H1 (cell line): Measurements from ENCODE around the gene RRAS.

Source experiments
- CBX8 ChIP-seq: fragments of 300-800, 300-1000 bp; sonication (generic); IDR thresholded peaks from 2 replicates; pipeline ENCODE4 v1.7.1; 2016; ENCODE audit warnings: low read depth, low read length, borderline replicate concordance
- EP300 ChIP-seq, 2 experiments: IDR thresholded peaks; 1 replicate in 1 of 2; 2 replicates in 1 of 2; pipeline ENCODE4 v1.6.1; 2011 to 2012; ENCODE audit warnings: low read depth in 2 of 2, low read length in 2 of 2, mild to moderate bottlenecking in 2 of 2, borderline replicate concordance in 1 of 2, inconsistent platforms in 1 of 2, moderate library complexity in 1 of 2
- EZH2 ChIP-seq: fragments of 200-600 bp; sonication (generic); IDR thresholded peaks from 2 replicates; pipeline ENCODE4 v1.7.1; 2012; ENCODE audit warnings: low read depth, mild to moderate bottlenecking, moderate library complexity, low read length, inconsistent platforms; ENCODE audit not compliant: severe bottlenecking
- GABPA ChIP-seq: IDR thresholded peaks from 2 replicates; pipeline ENCODE4 v1.6.1; 2011; ENCODE audit warnings: mild to moderate bottlenecking, low read length, moderate library complexity, borderline replicate concordance; ENCODE audit not compliant: insufficient read depth
- GTF2F1 ChIP-seq: IDR thresholded peaks from 2 replicates; pipeline ENCODE4 v1.6.1; 2012; ENCODE audit warnings: low read depth, low read length, improper control_type of control experiment, borderline replicate concordance
- NRF1 ChIP-seq: IDR thresholded peaks from 2 replicates; pipeline ENCODE4 v1.6.1; 2011; ENCODE audit warnings: mild to moderate bottlenecking, low read depth, low read length, improper control_type of control experiment
- POLR2A ChIP-seq, 2 experiments: IDR thresholded peaks; 1 replicate in 1 of 2; 2 replicates in 1 of 2; pipeline ENCODE4 v1.6.1; 2011; ENCODE audit warnings: low read depth in 2 of 2, low read length in 2 of 2, mild to moderate bottlenecking in 2 of 2; ENCODE audit errors: control extremely low read depth in 1 of 2
- RBBP5 ChIP-seq: IDR thresholded peaks from 2 replicates; pipeline ENCODE4 v1.7.1; 2012; ENCODE audit warnings: low read depth, mild to moderate bottlenecking, inconsistent platforms, low read length, moderate library complexity, borderline replicate concordance
- SRF ChIP-seq: IDR thresholded peaks from 2 replicates; pipeline ENCODE4 v1.6.1; 2011; ENCODE audit warnings: mild to moderate bottlenecking, low read depth, low read length, moderate library complexity
- TAF1 ChIP-seq: IDR thresholded peaks from 2 replicates; pipeline ENCODE4 v1.6.1; 2011; ENCODE audit warnings: mild to moderate bottlenecking, low read depth, low read length
- TAF7 ChIP-seq: optimal IDR thresholded peaks from 2 replicates; pipeline ENCODE3; 2011; ENCODE audit warnings: low read depth, mild to moderate bottlenecking, inconsistent platforms, low read length, moderate library complexity, borderline replicate concordance
- YY1 ChIP-seq: IDR thresholded peaks from 2 replicates; pipeline ENCODE4 v1.6.1; 2011; ENCODE audit warnings: low read depth, mild to moderate bottlenecking, low read length
- TF ChIP-seq, protein P1 (sequence below), 3 experiments: IDR thresholded peaks; 1 replicate in 2 of 3; 2 replicates in 1 of 3; pipeline versions ENCODE4 v1.5.1 to v1.6.1; 2011; ENCODE audit warnings: low read length in 3 of 3, mild to moderate bottlenecking in 3 of 3, inconsistent platforms in 2 of 3, low read depth in 1 of 3, moderate library complexity in 1 of 3; ENCODE audit not compliant: insufficient read depth in 1 of 3; ENCODE audit errors: control extremely low read depth in 1 of 3

DNA sequence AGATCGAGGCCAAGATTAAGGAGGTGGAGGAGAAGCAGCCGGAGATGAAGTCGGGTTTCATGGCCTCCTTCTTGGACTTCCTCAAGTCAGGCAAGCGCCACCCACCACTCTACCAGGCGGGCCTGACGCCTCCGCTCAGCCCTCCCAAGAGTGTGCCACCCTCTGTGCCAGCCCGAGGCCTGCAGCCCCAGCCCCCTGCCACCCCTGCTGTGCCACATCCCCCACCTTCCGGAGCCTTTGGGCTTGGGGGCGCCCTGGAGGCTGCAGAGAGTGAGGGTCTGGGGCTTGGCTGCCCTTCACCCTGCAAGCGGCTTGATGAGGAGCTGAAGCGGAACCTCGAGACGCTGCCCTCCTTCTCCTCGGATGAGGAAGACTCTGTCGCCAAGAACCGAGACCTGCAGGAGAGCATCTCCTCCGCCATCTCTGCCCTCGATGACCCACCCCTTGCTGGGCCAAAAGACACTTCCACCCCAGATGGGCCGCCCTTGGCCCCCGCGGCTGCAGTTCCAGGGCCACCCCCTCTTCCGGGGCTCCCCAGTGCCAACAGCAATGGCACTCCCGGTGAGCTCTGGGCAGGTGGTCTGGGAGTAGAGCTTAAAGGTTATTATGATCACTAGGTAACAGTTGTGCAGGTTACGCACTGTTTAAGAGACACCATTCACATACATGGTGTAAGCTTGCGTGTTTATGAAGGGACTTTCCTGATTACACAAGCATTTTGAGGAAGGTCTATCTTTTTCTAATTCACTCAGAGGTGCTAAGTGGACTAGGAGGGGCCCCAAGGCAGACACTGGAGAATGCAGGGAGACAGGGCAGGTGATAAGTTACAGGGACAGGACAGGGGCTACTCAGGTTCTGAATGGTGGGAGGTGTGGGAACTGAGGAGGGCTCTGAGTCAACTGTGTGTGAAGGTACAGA lies 40.3 kb downstream of the RRAS start:
- TF ChIP-seq GABPA, result no peak
- TF ChIP-seq, protein P1, sequence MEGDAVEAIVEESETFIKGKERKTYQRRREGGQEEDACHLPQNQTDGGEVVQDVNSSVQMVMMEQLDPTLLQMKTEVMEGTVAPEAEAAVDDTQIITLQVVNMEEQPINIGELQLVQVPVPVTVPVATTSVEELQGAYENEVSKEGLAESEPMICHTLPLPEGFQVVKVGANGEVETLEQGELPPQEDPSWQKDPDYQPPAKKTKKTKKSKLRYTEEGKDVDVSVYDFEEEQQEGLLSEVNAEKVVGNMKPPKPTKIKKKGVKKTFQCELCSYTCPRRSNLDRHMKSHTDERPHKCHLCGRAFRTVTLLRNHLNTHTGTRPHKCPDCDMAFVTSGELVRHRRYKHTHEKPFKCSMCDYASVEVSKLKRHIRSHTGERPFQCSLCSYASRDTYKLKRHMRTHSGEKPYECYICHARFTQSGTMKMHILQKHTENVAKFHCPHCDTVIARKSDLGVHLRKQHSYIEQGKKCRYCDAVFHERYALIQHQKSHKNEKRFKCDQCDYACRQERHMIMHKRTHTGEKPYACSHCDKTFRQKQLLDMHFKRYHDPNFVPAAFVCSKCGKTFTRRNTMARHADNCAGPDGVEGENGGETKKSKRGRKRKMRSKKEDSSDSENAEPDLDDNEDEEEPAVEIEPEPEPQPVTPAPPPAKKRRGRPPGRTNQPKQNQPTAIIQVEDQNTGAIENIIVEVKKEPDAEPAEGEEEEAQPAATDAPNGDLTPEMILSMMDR (IDR thresholded peaks at IDR 0.05; ENCODE audit: control extremely low read depth in 1 of 3, insufficient read depth in 1 of 3, low read depth in 1 of 3, low read length in 3 of 3), result no peak
- TF ChIP-seq TAF7, result no peak
- TF ChIP-seq YY1, result no peak
- TF ChIP-seq CBX8, result no peak
- TF ChIP-seq RBBP5, result no peak
- no peak for TF ChIP-seq TAF1
- TF ChIP-seq NRF1, result no peak
- TF ChIP-seq EZH2, result no peak
- TF ChIP-seq POLR2A (IDR thresholded peaks at IDR 0.05; ENCODE audit: control extremely low read depth in 1 of 2, low read depth in 2 of 2, low read length in 2 of 2), result no peak
- no peak for TF ChIP-seq EP300 (IDR thresholded peaks at IDR 0.05; ENCODE audit: borderline replicate concordance in 1 of 2, low read depth in 2 of 2, low read length in 2 of 2)
- TF ChIP-seq SRF, result no peak
- no peak for TF ChIP-seq GTF2F1
